ENCODE results near the gene CD33. TPM values are rescaled to one million over a fixed set of nuclear protein-coding genes. Genes with fewer than 3 reads are reported as not detected.

Gene CD33
- total RNA-seq, 4 donors from 2014 or later, result 1.8 to 7.0 (median 2.8) TPM

GRCh38 chr19:51188227-51188559 is 36.7 kb upstream of the CD33 start:
- 17% methylated on average over 1 of the region's 2 CpGs; no CpG with 5 or more reads in 1 of the 2 donors for WGBS, 2 donors (ENCODE audit: low coverage in 1 of 2)
- TF ChIP-seq CTCF (IDR thresholded peaks at IDR 0.05), result no peak
- no peak for TF ChIP-seq POLR2AphosphoS5 (IDR thresholded peaks at IDR 0.05)
- no peak for TF ChIP-seq POLR2A (IDR thresholded peaks at IDR 0.05)
- TF ChIP-seq EP300 (IDR thresholded peaks at IDR 0.05), result no peak

GRCh38 chr19:51192689-51193088 is 32.2 kb upstream of the CD33 start:
- 89% methylated on average over 5 of the region's 9 CpGs; no CpG with 5 or more reads in 1 of the 2 donors for WGBS, 2 donors (ENCODE audit: low coverage in 1 of 2)
- H3K36me3 ChIP-seq, result no peaks in the 10 kb centered on the region
- no peaks in the 10 kb centered on the region for H3K4me1 ChIP-seq
- no peak overlapping the region for H3K4me3 ChIP-seq
- H3K27ac ChIP-seq, result no peak overlapping the region
- no peak for ATAC-seq
- H3K9me3 ChIP-seq, result no peaks in the 10 kb centered on the region
- TF ChIP-seq POLR2AphosphoS5 (IDR thresholded peaks at IDR 0.05) (no peak), EP300 (IDR thresholded peaks at IDR 0.05) (no peak), CTCF (IDR thresholded peaks at IDR 0.05) (no peak)
- peaks cover 22% of the 10 kb centered on the region for H3K27me3 ChIP-seq

More at GRCh38 chr19:51188227-51188559, 36.7 kb upstream of the CD33 start:
- Histone ChIP-seq H3K27ac (no peak overlapping the region), H3K27me3 (peaks cover 43% of the 10 kb centered on the region), H3K9me3 (no peaks in the 10 kb centered on the region), H3K36me3 (no peaks in the 10 kb centered on the region), H3K4me1 (no peaks in the 10 kb centered on the region), H3K4me3 (no peak overlapping the region)
- ATAC-seq, result no peak

GRCh38 chr19:51194527-51195315 is 30.2 kb upstream of the CD33 start:
- peaks cover 42% of the 10 kb centered on the region for H3K27me3 ChIP-seq
- TF ChIP-seq EP300 (IDR thresholded peaks at IDR 0.05), result no peak
- no peak for TF ChIP-seq CTCF (IDR thresholded peaks at IDR 0.05)
- TF ChIP-seq POLR2A (IDR thresholded peaks at IDR 0.05), result no peak
- no peak for TF ChIP-seq POLR2AphosphoS5 (IDR thresholded peaks at IDR 0.05)
- no peaks in the 10 kb centered on the region for H3K9me3 ChIP-seq
- no peak overlapping the region for H3K27ac ChIP-seq
- 39 to 54% methylated on average over 5 to 11 of the region's 21 CpGs for WGBS, 2 donors (ENCODE audit: low coverage in 1 of 2)
- no peak for ATAC-seq
- H3K36me3 ChIP-seq, result no peaks in the 10 kb centered on the region
- H3K4me3 ChIP-seq, result no peak overlapping the region
- H3K4me1 ChIP-seq, result no peaks in the 10 kb centered on the region

DNA sequence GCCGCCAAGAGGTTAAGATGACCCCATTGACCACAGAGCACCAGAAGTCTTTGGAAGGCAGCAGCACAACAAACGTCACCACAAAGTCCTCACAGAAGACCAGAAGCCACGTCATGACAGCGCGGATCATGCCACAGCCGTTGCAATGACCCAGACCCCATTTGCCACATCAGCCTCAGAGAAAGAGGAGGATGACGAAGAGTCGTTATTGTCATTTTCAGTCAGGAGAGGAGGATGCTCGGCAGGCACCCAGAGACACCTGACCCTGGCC is 29.6 kb upstream of the CD33 start:
- Histone ChIP-seq H3K4me3 (no peak overlapping the region), H3K9me3 (no peaks in the 10 kb centered on the region), H3K27me3 (peaks cover 47% of the 10 kb centered on the region), H3K27ac (no peak overlapping the region), H3K4me1 (no peaks in the 10 kb centered on the region), H3K36me3 (no peaks in the 10 kb centered on the region)
- 81 to 88% methylated on average over 4 to 8 of the region's 9 CpGs for WGBS, 2 donors (ENCODE audit: low coverage in 1 of 2)
- ATAC-seq, result no peak
- no peak for TF ChIP-seq POLR2AphosphoS5 (IDR thresholded peaks at IDR 0.05)
- no peak for TF ChIP-seq EP300 (IDR thresholded peaks at IDR 0.05)
- no peak for TF ChIP-seq CTCF (IDR thresholded peaks at IDR 0.05)
- no peak for TF ChIP-seq POLR2A (IDR thresholded peaks at IDR 0.05)

DNA sequence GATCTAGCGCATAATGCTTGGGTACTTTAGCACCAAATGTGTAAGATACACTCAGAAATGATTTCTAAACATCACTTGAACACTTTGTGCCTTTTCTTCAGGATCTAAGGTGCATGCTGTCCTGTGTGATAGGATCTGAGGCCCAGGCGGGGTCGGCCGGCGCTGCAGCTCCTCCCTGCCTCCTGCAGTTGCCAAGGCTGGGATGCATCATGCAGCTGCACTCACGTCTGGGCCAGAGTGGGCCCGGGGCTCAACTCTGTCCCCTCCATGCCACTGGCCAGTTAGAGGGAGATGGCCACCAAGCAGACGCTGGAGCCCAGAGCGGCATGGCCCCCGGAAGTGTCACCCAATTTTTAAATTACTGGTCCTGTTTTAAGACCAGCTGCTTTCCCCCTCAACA is 29.3 kb upstream of the CD33 start:
- H3K9me3 ChIP-seq, result no peaks in the 10 kb centered on the region
- 92 to 100% methylated on average over 2 to 4 of the region's 10 CpGs for WGBS, 2 donors (ENCODE audit: low coverage in 1 of 2)

More for the DNA sequence above, 29.3 kb upstream of the CD33 start:
- H3K27ac ChIP-seq, result no peak overlapping the region
- H3K36me3 ChIP-seq, result no peaks in the 10 kb centered on the region
- ATAC-seq, result no peak
- no peak for TF ChIP-seq CTCF (IDR thresholded peaks at IDR 0.05)
- TF ChIP-seq POLR2AphosphoS5 (IDR thresholded peaks at IDR 0.05), result no peak
- no peak for TF ChIP-seq POLR2A (IDR thresholded peaks at IDR 0.05)
- TF ChIP-seq EP300 (IDR thresholded peaks at IDR 0.05), result no peak
- H3K4me1 ChIP-seq, result no peaks in the 10 kb centered on the region
- H3K27me3 ChIP-seq, result peaks cover 51% of the 10 kb centered on the region
- no peak overlapping the region for H3K4me3 ChIP-seq

Measured in gastroesophageal sphincter (tissue), 4 donors.